ENCODE measurements around the gene URB1.
A peak's percentile ranks its signal among the peaks of the same experiment; 100 is the strongest.
"Not testable (repeated sequence)": the region's sequence is repeated elsewhere in the genome, so short reads cannot be mapped to it uniquely, and the experiment has no call there.

Gene URB1, protein sequence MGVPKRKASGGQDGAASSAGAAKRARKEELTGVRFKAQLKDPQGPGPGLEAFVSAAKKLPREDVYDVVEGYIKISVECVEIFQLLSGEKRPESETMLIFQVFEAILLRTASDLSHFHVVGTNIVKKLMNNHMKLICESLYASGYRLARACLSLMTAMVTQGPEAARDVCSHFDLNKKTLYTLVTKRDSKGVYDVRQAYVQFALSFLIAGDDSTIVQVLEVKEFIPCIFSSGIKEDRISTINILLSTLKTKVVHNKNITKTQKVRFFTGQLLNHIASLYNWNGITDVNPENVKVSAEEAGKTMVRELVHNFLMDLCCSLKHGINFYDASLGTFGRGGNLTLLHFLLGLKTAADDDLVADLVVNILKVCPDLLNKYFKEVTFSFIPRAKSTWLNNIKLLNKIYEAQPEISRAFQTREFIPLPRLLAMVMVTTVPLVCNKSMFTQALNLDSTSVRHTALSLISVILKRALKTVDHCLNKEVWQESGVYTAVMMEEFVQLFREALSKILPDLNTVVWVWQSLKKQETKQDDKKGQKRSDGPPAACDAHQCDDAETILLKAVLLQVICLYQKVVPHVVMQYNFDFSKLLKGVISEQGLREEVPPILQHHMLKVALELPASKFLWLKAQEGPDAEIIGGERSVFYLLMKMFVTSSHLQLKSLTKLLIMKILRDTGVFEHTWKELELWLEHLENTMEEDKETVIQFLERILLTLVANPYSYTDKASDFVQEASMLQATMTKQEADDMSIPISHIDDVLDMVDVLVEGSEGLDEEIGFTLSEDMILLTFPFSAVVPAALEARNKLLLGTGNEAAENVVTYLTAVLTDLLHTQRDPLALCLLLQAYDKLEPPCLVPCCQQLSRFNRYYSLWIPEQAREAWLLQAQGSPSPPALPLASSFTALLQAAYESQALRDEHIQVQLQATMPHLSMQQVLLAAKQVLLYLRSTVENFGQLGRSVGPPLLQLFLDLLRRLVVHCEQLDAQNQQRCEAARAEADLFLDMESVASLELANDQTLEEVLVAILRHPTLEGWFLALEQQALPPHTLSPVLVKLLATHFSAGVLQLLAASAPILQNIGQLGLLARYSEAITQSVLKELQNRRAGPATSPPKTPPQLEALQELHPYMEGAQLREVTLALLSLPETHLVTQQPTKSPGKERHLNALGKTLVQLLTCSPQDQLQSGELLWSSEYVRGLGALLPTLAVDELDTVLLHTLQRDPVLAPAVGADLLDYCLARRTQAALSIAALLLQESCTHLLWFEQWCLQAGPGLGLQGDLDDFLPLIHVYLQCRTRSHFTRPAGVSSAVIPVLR (N-terminal part only)

DNA sequence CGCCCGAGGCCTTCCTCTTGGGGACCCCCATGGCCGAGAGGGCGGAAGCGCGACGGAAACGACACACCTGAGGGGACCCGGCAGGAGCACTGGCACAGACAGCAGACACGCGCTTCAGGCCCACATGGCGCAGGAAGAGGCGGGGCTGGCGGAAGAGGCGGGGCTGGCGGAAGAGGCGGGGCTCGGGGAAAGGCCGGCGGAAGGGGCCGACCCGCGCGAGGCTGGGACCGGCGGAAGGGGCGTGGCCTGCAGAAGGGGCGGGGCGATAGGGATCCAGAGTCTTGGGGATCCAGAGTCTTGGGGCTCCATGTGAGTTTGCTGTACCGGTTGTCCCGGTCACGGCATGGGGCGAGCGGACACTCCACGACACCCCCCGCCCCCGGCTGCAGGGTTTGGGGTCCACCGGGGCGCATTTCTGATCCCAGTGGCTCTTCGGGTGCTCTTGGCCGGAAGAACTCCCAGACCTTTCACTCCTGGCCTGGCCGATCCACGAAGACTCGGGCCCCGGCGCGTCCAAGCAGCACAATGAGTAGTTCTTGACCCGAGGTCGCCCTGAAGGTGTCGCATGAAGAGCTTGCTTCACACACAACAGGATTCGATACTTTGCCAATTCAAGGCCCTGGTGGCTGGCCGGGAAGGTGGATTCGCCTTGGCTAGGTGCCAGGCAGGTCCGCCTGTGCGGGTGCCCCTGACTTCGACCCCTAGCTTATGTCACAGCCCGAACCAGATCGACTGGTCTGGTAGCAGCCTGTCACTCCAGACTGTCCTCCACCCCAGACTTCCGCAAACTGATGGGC, at the start of gene URB1:
Gene URB1 (minus strand): TSS at position 133 of the 797 bp plus-strand sequence. CDS start 102 bp downstream, at position 31.
- peak; percentile 92 to 97 for DNase-seq

DNA sequence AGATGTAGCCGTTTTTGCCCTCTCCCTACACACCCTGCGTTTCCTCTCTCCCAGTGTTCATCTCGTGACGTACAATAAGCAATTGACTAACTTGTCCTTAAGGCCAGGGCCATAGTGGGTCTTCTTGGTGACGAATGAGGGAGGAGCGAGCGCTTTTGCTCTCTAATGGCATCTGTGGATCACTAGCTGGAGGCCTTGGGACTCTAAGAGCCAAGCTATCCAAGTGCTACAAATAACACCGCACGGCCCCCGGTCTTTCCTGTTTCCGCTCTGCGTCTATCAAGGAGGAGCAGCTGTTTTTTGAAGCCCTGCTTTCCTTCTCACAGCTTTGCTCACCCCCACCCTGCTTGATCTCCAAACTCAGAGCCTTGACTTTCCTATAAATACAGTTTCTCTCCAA, 44.9 kb upstream of the URB1 start:
- no peak for DNase-seq

DNA sequence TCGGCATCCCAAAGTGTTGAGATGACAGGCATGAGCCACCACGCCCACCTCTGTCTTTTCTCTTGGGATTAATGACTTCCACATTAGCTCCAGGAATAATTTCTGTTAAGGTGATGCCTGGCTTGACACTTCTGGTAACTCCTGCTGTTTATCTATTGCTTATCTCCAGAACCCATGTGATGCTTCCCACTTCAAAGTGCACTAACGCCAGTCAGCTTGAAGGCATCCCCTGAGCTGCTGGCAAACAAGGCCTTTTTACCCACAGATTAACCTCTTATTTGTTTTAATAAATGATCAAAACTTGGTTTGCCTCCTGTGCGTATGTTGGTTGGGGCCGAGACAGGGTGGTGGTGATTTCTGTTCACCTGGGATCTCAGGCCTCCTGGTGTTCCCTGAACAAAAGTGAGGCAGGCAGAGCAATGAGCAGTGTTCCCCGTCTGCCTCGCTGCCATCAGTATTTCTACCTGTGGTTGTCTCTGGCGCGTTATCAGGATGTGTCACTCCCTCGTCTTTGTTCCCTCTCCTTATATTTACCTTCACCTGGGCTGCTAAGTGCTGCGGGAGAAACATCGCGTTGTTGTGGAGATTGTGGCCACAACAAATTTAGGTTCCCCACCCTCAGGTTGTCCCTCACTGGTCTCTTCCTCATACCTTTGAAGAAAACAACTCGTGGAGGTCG, 40.3 kb upstream of the URB1 start:
- DNase-seq: not testable (repeated sequence)

DNA sequence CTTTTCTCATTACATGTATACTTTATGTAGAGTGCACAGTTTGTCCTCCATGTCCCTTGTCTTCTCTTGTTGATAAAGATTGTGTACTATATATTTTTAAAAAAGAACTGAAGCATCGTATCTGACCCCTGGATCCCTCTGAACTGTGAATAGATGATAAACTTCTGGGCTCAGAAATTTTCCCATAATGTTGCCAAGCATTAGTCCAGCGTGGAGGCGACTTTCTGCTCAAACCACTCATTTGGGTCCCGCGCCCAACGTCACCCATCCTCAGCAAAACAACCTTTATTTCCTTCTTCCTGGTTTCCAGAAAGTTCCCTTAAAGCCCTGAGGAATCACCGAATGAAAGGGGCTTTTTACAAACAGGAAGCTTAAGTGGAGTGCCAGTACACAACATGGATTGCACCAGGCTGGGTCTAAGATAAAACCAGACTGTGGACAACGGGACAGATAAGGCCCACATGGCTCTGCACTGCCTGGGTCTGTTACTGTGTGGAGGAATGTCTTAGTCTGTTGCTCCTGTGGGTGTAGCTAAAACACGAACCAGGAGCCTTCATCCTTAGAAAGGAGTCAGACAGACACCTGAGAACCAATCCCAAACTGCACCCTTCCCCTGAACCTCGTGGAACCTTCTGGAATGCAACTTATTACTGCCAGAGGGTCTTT, 35.3 kb upstream of the URB1 start:
- DNase-seq: no peak

DNA sequence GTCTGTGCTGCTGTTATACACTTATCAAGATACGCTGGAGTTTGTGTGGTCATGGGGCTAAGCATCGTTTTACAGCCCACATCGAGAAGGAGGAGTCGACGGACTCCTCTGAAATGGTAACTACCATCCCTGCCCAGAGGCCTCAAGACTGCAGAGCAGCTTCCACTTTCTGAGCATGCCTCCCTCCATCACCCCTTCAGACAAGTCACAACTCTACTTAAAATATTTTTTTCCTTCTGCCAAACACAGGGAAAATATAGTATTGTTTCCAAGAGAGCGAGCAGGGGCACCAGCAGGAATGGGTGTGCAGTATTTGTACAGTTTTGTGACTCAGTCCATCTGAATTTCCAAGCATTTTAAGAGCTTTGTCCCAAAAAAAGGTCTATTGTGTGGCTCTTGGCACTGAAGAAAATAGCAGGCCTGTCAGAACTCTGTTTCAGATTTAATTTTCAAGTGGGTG, 33.8 kb upstream of the URB1 start:
- DNase-seq: no peak

DNA sequence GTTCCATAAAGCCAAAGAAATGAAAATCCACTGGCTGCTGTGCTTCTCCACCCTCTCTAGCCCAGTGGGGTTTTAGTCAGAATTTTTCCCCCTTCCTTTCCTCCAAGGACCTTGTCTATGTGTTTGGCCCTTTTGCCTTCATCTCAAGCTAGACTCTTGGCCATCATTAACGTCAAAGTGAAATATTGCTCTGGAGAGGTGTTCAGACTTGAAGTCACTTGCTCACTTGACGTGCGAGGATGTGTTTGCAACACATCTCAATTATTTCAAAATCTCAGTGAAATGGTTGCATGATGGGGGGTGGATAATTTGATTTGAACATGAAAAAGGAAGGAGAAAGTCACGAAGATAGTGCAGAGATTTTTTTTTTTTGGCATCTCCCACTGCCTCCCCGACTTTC, 33.3 kb upstream of the URB1 start:
- no peak for DNase-seq

DNA sequence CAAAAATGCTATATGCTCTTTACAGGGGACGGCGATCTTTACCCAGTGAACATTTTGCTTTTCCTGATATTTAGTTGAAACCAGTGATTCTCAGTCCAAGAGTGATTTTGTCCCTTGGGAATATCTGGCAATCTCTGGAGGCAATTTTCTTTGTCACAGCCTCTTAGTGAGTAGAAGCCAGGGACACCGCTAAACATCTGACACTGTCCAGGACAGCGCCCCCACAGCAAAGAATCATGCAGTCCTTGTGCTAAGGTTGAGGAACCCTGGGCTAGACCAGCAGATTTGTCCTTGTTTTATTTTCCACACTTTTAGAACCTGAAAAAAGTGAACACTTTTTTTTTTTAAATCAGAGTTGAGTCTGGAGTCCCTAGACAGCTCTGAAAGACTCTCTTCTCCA, 32.8 kb upstream of the URB1 start:
- DNase-seq: no peak

DNA sequence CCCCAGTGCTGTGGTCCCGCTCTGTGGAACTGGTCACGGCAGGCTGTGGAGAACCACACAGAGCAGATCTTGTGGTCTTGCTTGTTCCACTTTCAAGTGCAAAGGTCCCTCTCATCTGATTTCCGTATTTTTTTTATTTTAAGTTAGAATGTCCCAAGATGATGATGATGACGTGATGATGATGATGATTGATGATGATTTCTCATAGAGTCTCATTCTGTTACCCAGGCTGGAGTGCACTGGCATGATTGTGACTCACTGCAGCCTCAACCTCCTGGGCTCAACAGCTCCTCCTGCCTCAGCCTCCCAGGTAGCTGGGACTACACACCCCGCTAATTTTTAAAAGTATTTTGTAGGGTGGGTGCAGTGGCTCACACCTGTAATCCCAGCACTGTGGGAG, 31.9 kb upstream of the URB1 start:
- no peak for DNase-seq

DNA sequence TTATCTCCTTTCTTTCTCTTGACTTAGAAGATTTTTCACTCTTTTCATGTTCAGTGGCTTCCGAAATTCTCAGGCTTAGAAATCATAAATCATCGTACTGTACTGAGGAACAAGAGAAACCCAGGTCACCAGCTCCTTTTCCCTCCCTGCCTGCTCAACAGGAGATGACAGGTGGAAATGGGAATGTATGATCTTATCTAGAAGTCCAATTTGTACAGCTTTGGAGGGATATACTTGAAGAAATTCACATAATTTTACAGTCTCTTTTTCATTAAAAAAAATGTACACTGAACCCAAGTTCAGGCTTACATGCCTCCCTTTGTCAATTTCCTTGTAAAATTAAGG, 31.4 kb upstream of the URB1 start:
- no peak for DNase-seq

DNA sequence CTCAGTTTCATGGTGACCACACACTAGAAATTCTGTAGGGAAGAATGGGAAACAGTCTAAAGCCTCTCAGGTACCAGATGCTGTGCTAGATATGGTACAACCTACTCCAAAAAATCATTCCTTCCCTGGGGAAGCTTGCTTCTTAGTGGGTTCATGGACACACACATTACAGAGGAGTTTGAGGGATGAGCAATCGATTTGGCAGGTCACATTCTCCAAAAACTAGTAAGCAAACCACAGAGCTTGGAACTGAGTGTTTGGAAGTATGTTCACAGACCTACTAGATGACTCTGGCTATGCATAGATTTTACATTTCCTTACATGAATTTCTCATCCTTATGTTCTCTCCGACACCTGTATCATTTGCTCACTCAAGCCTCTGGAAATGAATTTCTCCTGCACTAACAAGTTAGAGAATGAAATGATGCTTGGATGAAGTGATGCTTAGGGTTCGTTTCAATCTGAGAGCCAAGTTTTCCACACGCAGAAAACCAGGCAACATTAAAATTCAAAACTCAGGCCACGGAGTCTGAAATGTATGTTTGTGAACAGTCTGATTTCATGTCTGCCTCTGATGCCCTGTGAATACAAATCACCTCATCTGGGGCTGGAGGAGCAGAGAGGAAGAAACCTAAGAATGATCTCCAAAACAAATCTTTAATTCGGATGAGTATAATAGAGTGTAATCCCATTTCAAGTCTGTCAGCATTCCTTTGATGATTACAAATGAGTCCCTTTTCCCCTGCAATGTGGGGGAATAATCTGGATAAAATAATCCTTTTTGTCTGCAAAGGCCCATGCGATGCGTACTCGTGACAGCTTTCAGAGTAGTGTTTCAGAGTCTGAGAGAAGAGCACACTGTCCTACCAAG, 30.7 kb upstream of the URB1 start:
- DNase-seq: no peak

DNA sequence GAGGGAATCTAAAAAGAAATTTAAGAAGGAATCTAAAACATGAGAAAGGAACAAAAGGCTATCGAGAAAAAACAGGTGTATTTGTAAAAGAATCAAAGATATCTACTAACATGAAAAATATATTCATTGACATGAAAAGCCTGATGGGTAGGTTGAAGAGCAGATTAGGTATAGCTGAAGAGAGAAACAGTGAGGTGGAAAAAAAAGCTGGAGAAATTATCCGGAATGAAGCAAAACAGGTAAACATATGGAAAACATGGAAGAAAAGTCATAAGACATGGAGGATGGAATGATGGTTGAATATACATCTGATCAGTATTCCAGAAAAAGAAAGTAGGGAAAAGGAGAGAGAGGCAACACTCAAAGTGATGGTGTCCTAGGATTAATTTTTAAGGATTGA, 29.3 kb upstream of the URB1 start:
- no peak for DNase-seq

DNA sequence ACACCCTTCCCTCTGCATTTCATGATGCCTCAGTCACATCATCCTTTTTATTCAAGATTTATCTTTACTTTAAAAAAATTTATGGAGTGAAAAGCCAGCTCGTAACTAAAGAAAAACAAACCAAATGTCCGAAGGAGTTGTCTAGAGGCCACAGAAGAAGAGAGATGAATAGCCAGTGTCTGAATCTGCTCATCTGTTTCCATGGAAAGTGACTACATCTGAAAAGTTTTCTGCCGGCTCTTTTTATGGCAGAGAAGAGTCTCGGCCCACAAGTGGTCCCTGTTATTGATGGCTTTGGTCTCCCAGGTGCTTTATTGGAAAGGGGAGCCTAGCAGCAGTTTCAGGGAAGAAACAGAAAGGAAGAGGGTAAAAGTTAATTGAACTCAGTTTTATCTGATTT, 25.3 kb upstream of the URB1 start:
- no peak for DNase-seq

DNA sequence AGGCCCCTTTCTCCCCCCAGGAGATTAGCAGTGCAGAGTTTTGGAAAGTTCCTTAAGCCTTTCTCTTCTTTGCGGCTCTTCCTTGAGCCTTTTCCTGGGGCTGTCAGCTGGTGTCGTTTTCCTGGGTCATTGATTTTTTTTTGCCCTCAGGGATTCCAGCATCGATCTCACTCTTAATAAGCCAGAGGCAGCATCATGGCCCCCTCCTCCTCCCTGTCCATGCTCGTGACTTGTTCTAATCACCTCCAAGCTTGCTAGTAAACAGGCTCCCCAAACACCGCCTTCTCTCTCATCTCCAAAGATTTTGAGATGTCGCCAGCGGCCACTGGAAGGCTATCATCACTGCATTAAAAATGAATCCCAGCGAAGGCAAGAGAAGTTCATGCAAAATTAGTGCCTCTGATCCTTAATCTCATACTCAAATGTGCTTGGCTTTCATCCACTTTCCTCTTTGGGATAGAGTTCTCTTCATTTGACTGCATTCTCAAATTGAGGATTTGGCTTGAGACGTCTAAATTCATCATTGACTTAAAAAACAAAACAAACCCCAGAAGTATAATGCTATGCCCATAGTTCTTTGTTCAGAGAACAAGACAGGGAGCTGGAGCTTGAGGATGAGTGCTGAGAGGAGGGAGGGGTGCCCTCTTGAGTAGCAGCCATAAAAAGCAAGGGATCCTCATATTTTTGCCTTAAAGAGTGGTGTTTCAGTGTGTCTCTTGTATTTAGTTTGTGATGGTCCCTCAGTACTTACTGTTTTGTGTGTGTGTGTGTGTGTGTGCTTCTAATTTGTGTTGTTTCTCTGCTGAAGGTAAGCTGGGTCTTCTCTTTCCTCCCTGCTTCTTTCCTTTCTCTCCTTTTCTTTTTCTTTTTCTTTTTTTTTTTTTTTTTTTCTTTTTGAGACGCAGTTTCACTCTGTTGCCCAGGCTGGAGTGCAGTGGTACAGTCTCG, 22.9 kb upstream of the URB1 start:
- no peak for DNase-seq

DNA sequence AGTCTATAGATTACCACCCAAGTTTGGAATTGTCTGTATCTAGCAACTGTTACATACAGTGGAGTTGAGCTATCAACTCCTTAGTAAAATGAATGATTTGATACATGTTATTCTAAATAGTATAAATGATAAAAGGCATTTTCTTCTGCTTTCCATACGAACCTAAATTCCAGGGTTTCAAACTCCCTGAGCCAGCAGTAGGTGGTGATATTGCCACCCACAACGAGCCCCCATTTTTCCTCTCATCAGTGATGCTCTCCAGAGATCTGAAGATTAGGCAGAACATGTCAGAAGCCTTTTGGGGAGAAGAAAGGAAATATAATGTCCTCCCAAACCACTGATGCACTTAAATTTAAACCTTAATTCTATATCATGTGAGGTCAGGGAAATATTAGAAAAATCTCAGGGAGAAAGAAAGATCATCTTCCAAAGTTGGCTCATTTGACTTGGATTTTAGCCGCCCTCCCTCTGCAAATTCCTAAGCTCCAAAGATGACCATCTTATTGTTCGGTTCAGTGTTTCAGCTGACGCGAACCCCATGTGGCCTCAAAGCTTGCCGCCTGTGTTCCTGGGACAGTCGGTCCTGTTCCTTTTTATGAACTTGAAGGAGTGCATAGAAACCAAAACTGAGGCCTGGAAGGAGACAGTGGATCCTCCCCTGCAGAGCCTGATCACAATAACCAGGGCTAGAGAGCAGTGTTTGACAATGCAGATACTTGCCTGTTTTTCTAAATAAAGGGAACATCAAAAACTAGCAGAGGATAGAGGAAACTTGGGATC, 22.0 kb upstream of the URB1 start:
- no peak for DNase-seq

DNA sequence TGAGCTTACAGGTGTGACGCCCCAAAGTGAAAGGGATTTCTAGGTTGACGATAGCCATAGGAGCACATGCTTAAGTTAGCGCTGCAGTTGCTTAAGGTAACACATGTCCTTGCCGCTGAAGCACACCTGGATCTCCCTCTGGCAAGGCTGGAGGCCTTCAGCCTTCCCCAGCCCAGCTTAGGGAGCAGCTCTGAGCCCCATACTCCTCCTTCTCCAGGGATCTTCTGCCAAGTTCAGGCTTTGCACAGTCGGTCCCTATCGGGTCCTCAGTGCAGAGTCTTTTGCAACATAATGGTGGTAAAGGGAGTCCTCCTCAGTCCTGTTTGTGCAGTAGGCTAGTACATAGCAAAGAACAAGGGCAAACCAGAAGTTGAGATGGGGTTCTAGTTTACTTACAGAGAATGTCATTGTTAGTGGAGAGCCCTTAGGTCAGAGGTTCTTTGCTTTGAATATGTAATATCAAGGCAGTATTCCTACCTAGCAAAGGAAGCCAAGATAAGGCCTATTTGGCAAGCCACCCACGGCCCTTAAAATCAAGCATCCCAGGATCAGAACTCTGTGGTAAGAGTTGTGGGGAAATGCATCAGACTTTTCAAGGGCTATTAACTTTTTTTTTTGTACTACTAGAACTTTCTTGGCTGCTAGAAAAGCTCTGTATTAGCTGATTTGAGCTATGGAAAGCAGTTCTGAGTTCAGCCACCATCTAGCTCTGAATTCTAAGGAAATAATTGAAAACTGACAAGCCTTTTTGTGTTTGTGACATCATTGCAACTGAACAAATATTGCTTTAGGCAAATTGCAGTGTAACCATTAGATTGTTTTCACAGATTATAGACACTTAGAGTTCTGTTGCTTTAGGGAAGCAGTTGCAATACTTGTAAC, 21.1 kb upstream of the URB1 start:
- DNase-seq: no peak

DNA sequence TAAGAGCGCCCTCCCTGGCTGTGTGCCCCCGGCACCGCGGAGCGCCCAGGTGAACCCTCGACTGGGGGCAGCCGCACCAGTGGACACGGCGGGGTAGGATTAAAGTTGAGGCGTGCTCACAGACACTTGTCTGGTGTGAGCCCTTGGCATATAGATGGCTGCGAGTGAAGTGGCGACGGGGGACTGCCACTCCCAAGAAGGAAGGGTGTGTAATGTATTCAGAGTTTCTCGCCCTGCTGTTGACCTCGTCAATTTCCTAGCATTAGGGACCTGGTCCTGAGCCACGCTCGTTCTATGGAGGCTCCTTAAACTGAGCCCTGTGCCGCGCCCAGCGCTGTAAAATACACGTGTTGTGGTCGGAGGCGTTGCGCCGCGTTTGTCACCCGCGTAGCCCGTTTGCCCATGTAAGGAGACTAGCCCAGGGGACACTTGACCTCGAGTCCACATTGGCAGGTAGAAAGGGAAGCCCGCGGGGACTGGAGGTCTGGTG, 20.2 kb upstream of the URB1 start:
- DNase-seq: peak in 1 of 2 donors; percentile 7
